H9 (cell line): Measurements from ENCODE around the gene ENKUR. TPM values are rescaled to one million over a fixed set of nuclear protein-coding genes. Genes with fewer than 3 reads are reported as not detected.

Source experiments
- DNase-seq: peaks from one replicate; pipeline ENCODE4 v3.0.0-alpha.2; 2017
- H2AFZ ChIP-seq: one replicate; pipeline ENCODE4 v1.6.1; 2013; ENCODE audit warnings: mild to moderate bottlenecking, low read length, control low read depth, moderate library complexity
- H2AK5ac ChIP-seq: 2 replicates; pipeline ENCODE4 v1.6.1; 2013; ENCODE audit warnings: low read length, control low read depth, mixed read lengths; ENCODE audit not compliant: insufficient read length
- H2BK120ac ChIP-seq: one replicate; pipeline ENCODE4 v1.6.1; 2013; ENCODE audit warnings: low read depth, mild to moderate bottlenecking, low read length, control low read depth, inconsistent platforms; ENCODE audit not compliant: poor library complexity, severe bottlenecking
- H2BK12ac ChIP-seq: 2 replicates; pipeline ENCODE4 v1.6.1; 2013; ENCODE audit warnings: low read length, control low read depth, mixed read lengths, low read depth; ENCODE audit not compliant: insufficient read length
- H2BK15ac ChIP-seq: 2 replicates; pipeline ENCODE4 v1.6.1; 2013; ENCODE audit warnings: low read depth, low read length, control low read depth
- H2BK20ac ChIP-seq: one replicate; pipeline ENCODE4 v1.6.1; 2013; ENCODE audit warnings: low read depth, mild to moderate bottlenecking, low read length, control low read depth, inconsistent platforms; ENCODE audit not compliant: poor library complexity, severe bottlenecking
- H2BK5ac ChIP-seq: 2 replicates; pipeline ENCODE4 v1.6.1; 2013; ENCODE audit warnings: low read length, control low read depth, mixed read lengths; ENCODE audit not compliant: insufficient read length
- H3K14ac ChIP-seq: 2 replicates; pipeline ENCODE4 v1.6.1; 2013; ENCODE audit warnings: low read length, control low read depth; ENCODE audit not compliant: insufficient read depth
- H3K18ac ChIP-seq: 2 replicates; pipeline ENCODE4 v1.6.1; 2013; ENCODE audit warnings: low read depth, mild to moderate bottlenecking, mixed read lengths, low read length, control low read depth; ENCODE audit not compliant: insufficient read length
- H3K23ac ChIP-seq: 2 replicates; pipeline ENCODE4 v1.6.1; 2013; ENCODE audit warnings: low read length, control low read depth, mixed read lengths, low read depth; ENCODE audit not compliant: insufficient read length
- H3K23me2 ChIP-seq: 2 replicates; pipeline ENCODE4 v1.6.1; 2013; ENCODE audit warnings: low read depth, mild to moderate bottlenecking, mixed read lengths, low read length, control low read depth; ENCODE audit not compliant: insufficient read length, poor library complexity, severe bottlenecking
- H3K27ac ChIP-seq: 2 replicates; pipeline ENCODE4 v1.5.1; 2013; ENCODE audit warnings: low read length, control low read depth, mixed read lengths, low read depth; ENCODE audit not compliant: insufficient read length
- H3K27me3 ChIP-seq: 2 replicates; pipeline ENCODE4 v1.6.1; 2013; ENCODE audit warnings: low read length, control low read depth, inconsistent platforms; ENCODE audit not compliant: insufficient read depth
- H3K4ac ChIP-seq: 2 replicates; pipeline ENCODE4 v1.6.1; 2013; ENCODE audit warnings: low read depth, mild to moderate bottlenecking, control low read depth, inconsistent platforms, low read length, moderate library complexity
- H3K4me1 ChIP-seq: 2 replicates; pipeline ENCODE4 v1.6.1; 2013; ENCODE audit warnings: low read length, control low read depth, inconsistent platforms; ENCODE audit not compliant: insufficient read depth
- H3K4me2 ChIP-seq: 2 replicates; pipeline ENCODE4 v1.6.1; 2013; ENCODE audit warnings: low read length, control low read depth, mixed read lengths; ENCODE audit not compliant: insufficient read length, insufficient read depth
- H3K56ac ChIP-seq: 2 replicates; pipeline ENCODE4 v1.6.1; 2013; ENCODE audit warnings: low read depth, mild to moderate bottlenecking, mixed read lengths, low read length, control low read depth; ENCODE audit not compliant: insufficient read length
- H3K79me1 ChIP-seq: 2 replicates; pipeline ENCODE4 v1.6.1; 2013; ENCODE audit warnings: low read depth, mild to moderate bottlenecking, moderate library complexity, low read length, control low read depth, inconsistent platforms; ENCODE audit not compliant: insufficient read depth, poor library complexity, severe bottlenecking
- H3K79me2 ChIP-seq: 2 replicates; pipeline ENCODE4 v1.6.1; 2013; ENCODE audit warnings: low read length, control low read depth, inconsistent platforms; ENCODE audit not compliant: insufficient read depth
- H3K9ac ChIP-seq: 2 replicates; pipeline ENCODE4 v1.6.1; 2013; ENCODE audit warnings: low read length, control low read depth, mixed read lengths; ENCODE audit not compliant: insufficient read length; ENCODE audit errors: extremely low read depth
- H3K9me3 ChIP-seq: one replicate; pipeline ENCODE4 v1.6.1; 2013; ENCODE audit warnings: low read depth, low read length, inconsistent platforms; ENCODE audit not compliant: control insufficient read depth
- H3T11ph ChIP-seq: one replicate; pipeline ENCODE4 v1.6.1; 2013; ENCODE audit warnings: mild to moderate bottlenecking, low read length, control low read depth, inconsistent platforms
- H4K20me1 ChIP-seq: one replicate; pipeline ENCODE4 v1.6.1; 2013; ENCODE audit not compliant: control insufficient read depth, insufficient read length, insufficient read depth
- H4K5ac ChIP-seq: 2 replicates; pipeline ENCODE4 v1.6.1; 2013; ENCODE audit warnings: low read depth, mild to moderate bottlenecking, mixed read lengths, low read length, control low read depth; ENCODE audit not compliant: insufficient read length
- H4K8ac ChIP-seq: replicated peaks from 2 replicates; pipeline ENCODE4 v1.6.1; 2013; ENCODE audit warnings: low read length, control low read depth, mixed read lengths, low read depth; ENCODE audit not compliant: insufficient read length
- H4K91ac ChIP-seq: 2 replicates; pipeline ENCODE4 v1.6.1; 2013; ENCODE audit warnings: low read depth, mild to moderate bottlenecking, moderate library complexity, mixed read lengths, low read length, control low read depth; ENCODE audit not compliant: insufficient read length
- H3K27ac Mint-ChIP-seq, 3 experiments: 2 replicates in 2 of 3; 3 replicates in 1 of 3; pipeline ENCODE4 v1.8.0; 2020 to 2021; ENCODE audit warnings: mixed read lengths in 3 of 3, mild to moderate bottlenecking in 1 of 3, moderate library complexity in 1 of 3
- H3K27me3 Mint-ChIP-seq: 2 replicates; pipeline ENCODE4 v1.8.0; 2021; ENCODE audit warnings: low read depth, mild to moderate bottlenecking, moderate library complexity, mixed read lengths
- H3K36me3 Mint-ChIP-seq, 3 experiments: 2 replicates in 2 of 3; 3 replicates in 1 of 3; pipeline ENCODE4 v1.8.0; 2020 to 2021; ENCODE audit warnings: low read depth in 3 of 3, mixed read lengths in 3 of 3; ENCODE audit not compliant: insufficient read depth in 1 of 3
- H3K4me1 Mint-ChIP-seq, 2 experiments: 2 replicates each; pipeline ENCODE4 v1.8.0; 2020; ENCODE audit warnings: mixed read lengths in 2 of 2
- H3K4me3 Mint-ChIP-seq, 2 experiments: 2 replicates in 1 of 2; 3 replicates in 1 of 2; pipeline ENCODE4 v1.8.0; 2020 to 2021; ENCODE audit warnings: mild to moderate bottlenecking in 2 of 2, mixed read lengths in 2 of 2, moderate library complexity in 1 of 2
- H3K9me3 Mint-ChIP-seq, 2 experiments: 2 replicates in 1 of 2; 3 replicates in 1 of 2; pipeline ENCODE4 v1.8.0; 2020; ENCODE audit warnings: mild to moderate bottlenecking in 2 of 2, mixed read lengths in 2 of 2, moderate library complexity in 1 of 2
- CTCF ChIP-seq: fragments of 200-600 bp; sonication (generic); conservative IDR thresholded peaks from 3 replicates; pipeline ENCODE4 v1.8.0; 2021; ENCODE audit warnings: antibody characterized with exemption, mild to moderate bottlenecking
- WGBS: extraction: QIAGEN DNeasy Blood & Tissue Kit; methylation state at CpG from one replicate; pipeline ENCODE4 v1.1.7; 2013; ENCODE audit warnings: missing lambda C conversion rate, low lambda C conversion rate, mixed read lengths; ENCODE audit not compliant: insufficient read length; ENCODE audit errors: extremely low coverage; 5-methylcytosine and 5-hydroxymethylcytosine counted together
- total RNA-seq: library from RNA; stranded (reverse); gene quantifications from 2 replicates; pipeline ENCODE4 v1.2.1, GENCODE V29; 2021

The ENKUR gene
- total RNA-seq, 1 experiment from 2014 or later: not detected

- H3K27me3 Mint-ChIP-seq: peaks cover 2% of the 10 kb centered on the region; the same call in 1 of the 2 replicates
- H3K79me1 ChIP-seq: no peaks in the 10 kb centered on the region
- H2BK20ac ChIP-seq: no peak overlapping the region
- H4K20me1 ChIP-seq: no peaks in the 10 kb centered on the region
- DNase-seq: no peak
- no peak overlapping the region for H3K14ac ChIP-seq
- H4K91ac ChIP-seq: no peak overlapping the region
- H3K56ac ChIP-seq: no peak overlapping the region
- H3K4me1 Mint-ChIP-seq: peaks cover 5 to 6% of the 10 kb centered on the region in 2 experiments; a peak in 3 of 4 replicates
- no peak overlapping the region for H2BK12ac ChIP-seq
- no peaks in the 10 kb centered on the region for H3K36me3 Mint-ChIP-seq
- H3K4ac ChIP-seq: no peak overlapping the region
- H3K27ac ChIP-seq: no peak overlapping the region
- H3K27ac Mint-ChIP-seq: no peak overlapping the region
- no CpG with 5 or more reads among the region's 2 CpGs for WGBS
- H2BK15ac ChIP-seq: no peak overlapping the region
- no peak overlapping the region for H3K4me2 ChIP-seq
- H3K23ac ChIP-seq: no peak overlapping the region
- no peak overlapping the region for H3K4me3 Mint-ChIP-seq
- no peak overlapping the region for H2BK120ac ChIP-seq
- no peaks in the 10 kb centered on the region for H3K27me3 ChIP-seq
- H3K9me3 Mint-ChIP-seq: no peaks in the 10 kb centered on the region; a peak in 1 of 5 replicates
- no peaks in the 10 kb centered on the region for H3K4me1 ChIP-seq
- H4K5ac ChIP-seq: no peak overlapping the region
- no peaks in the 10 kb centered on the region for H3K9me3 ChIP-seq
- no peak overlapping the region for H3K9ac ChIP-seq
- no peaks in the 10 kb centered on the region for H3K23me2 ChIP-seq
- H3K18ac ChIP-seq: no peak overlapping the region
- no peak for TF ChIP-seq CTCF
- H4K8ac ChIP-seq: no peak overlapping the region
- no peak overlapping the region for H2AFZ ChIP-seq
- H3K79me2 ChIP-seq: no peaks in the 10 kb centered on the region
- no peak overlapping the region for H2BK5ac ChIP-seq
- no peak overlapping the region for H2AK5ac ChIP-seq
- no peak overlapping the region for H3T11ph ChIP-seq
Measured at GRCh38 chr10:25038325-25038724, 22.4 kb upstream of the ENKUR start.
